GM21423 (cell line): ENCODE data around the gene NPIPA7.
"Not testable (repeated sequence)": the region's sequence is repeated elsewhere in the genome, so short reads cannot be mapped to it uniquely, and the experiment has no call there.

ENCODE experiments used
- ATAC-seq: cut with Tn5 transposase; IDR thresholded peaks from one replicate; pipeline ENCODE4 v1.9.1; 2021; ENCODE audit warnings: mild to moderate bottlenecking, moderate library complexity; ENCODE audit not compliant: unreplicated experiment

The NPIPA7 gene

GRCh38 chr16:16378840-16379239, at the start of gene NPIPA7:
Gene NPIPA7 (plus strand): TSS chr16:16379140. CDS start chr16:16379245, 105 bp downstream.
- not testable (repeated sequence) for ATAC-seq

- not testable (repeated sequence) for ATAC-seq
These were observed 47.5 kb upstream of the NPIPA7 start for GRCh38 chr16:16331466-16331865.

- ATAC-seq = not testable (repeated sequence)
These were observed 21.4 kb upstream of the NPIPA7 start for GRCh38 chr16:16357556-16357955.

DNA sequence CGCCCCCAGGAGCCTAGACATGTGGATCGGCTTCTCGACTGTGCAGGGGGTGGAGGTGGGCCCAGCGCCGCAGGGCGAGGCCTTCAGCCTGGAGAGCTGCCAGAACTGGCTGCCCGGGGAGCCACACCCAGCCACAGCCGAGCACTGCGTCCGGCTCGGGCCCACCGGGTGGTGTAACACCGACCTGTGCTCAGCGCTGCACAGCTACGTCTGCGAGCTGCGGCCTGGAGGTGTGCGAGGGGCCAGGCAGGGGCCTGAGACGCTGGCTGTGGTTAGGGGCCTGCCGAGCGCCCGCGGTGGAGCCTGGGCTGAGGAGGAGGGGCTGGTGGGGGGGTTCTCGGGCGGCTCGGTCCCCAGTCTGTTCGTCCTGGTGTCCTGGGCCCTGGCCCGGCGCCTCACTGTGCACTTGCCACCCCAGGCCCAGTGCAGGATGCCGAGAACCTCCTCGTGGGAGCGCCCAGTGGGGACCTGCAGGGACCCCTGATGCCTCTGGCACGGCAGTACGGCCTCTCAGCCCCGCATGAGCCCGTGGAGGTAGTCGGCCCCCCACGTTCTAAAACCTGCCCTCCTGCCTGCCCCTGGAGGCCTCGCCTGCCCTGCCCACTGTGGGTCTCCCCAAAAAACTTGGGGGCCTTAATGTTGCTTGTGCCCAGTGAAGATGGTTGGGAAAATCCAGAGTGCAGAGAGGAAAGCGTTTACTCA, 20.2 kb upstream of the NPIPA7 start:
- ATAC-seq = not testable (repeated sequence)

DNA sequence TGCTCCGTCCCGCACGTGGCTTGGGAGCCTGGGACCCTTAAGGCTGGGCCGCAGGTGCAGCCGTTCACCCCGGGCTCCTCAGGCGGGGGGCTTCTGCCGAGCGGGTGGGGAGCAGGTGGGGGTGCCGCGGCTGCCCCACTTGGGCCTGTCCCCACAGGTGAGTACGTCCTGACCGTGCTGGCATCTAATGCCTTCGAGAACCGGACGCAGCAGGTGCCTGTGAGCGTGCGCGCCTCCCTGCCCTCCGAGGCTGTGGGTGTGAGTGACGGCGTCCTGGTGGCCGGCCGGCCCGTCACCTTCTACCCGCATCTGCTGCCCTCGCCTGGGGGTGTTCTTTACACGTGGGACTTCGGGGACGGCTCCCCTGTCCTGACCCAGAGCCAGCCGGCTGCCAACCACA, 15.3 kb upstream of the NPIPA7 start:
- ATAC-seq = not testable (repeated sequence)

DNA sequence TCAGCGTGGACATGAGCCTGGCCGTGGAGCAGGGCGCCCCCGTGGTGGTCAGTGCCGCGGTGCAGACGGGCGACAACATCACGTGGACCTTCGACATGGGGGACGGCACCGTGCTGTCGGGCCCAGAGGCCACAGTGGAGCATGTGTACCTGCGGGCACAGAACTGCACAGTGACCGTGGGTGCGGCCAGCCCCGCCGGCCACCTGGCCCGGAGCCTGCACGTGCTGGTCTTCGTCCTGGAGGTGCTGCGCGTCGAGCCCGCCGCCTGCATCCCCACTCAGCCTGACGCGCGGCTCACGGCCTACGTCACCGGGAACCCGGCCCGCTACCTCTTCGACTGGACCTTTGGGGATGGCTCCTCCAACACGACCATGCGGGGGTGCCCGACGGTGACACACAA, 14.8 kb upstream of the NPIPA7 start:
- ATAC-seq = not testable (repeated sequence)

- not testable (repeated sequence) for ATAC-seq
These were observed 14.2 kb upstream of the NPIPA7 start for GRCh38 chr16:16364701-16365100.

DNA sequence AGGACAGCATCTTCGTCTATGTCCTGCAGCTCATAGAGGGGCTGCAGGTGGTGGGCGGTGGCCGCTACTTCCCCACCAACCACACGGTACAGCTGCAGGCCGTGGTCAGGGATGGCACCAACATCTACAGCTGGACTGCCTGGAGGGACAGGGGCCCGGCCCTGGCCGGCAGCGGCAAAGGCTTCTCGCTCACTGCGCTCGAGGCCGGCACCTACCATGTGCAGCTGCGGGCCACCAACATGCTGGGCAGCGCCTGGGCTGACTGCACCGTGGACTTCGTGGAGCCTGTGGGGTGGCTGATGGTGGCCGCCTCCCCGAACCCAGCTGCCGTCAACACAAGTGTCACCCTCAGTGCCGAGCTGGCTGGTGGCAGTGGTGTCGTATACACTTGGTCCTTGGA, 13.6 kb upstream of the NPIPA7 start:
- ATAC-seq = not testable (repeated sequence)

GRCh38 chr16:16365851-16366250, 13.1 kb upstream of the NPIPA7 start:
- not testable (repeated sequence) for ATAC-seq

- not testable (repeated sequence) for ATAC-seq
These were observed 12.2 kb upstream of the NPIPA7 start for GRCh38 chr16:16366552-16367284.

DNA sequence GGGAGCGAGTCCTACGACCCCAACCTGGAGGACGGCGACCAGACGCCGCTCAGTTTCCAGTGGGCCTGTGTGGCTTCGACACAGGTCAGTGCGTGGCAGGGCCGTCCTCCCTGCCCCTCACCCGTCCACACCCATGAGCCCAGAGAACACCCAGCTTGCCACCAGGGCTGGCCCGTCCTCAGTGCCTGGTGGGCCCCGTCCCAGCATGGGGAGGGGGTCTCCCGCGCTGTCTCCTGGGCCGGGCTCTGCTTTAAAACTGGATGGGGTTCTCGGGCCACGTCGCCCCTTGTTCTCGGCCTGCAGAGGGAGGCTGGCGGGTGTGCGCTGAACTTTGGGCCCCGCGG, 11.7 kb upstream of the NPIPA7 start:
- not testable (repeated sequence) for ATAC-seq

DNA sequence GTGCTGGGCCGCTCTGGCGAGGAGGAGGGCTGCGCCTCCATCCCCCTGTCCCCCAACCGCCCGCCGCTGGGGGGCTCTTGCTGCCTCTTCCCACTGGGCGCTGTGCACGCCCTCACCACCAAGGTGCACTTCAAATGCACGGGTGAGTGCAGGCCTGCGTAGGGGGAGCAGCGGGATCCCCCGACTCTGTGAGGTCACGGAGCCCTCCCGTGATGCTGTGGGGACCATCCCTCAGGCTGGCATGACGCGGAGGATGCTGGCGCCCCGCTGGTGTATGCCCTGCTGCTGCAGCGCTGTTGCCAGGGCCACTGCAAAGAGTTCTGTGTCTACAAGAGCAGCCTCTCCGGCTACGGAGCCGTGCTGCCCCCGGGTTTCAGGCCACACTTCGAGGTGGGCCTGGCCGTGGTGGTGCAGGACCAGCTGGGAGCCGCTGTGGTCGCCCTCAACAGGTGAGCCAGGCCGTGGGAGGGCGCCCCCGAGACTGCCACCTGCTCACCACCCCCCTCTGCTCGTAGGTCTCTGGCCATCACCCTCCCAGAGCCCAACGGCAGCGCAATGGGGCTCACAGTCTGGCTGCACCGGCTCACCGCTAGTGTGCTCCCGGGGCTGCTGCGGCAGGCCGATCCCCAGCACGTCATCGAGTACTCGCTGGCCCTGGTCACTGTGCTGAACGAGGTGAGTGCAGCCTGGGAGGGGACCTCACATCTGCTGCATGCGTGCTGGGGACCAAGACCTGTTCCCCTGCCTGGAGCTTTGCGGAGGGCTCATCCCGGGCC, 9.7 kb upstream of the NPIPA7 start:
- ATAC-seq = not testable (repeated sequence)

- ATAC-seq = not testable (repeated sequence)
These were observed 7.7 kb upstream of the NPIPA7 start for GRCh38 chr16:16371136-16371735.

GRCh38 chr16:16374192-16374591, 4.7 kb upstream of the NPIPA7 start:
- not testable (repeated sequence) for ATAC-seq

- ATAC-seq = not testable (repeated sequence)
These were observed 20.7 kb downstream of the NPIPA7 start for GRCh38 chr16:16399685-16400084.

DNA sequence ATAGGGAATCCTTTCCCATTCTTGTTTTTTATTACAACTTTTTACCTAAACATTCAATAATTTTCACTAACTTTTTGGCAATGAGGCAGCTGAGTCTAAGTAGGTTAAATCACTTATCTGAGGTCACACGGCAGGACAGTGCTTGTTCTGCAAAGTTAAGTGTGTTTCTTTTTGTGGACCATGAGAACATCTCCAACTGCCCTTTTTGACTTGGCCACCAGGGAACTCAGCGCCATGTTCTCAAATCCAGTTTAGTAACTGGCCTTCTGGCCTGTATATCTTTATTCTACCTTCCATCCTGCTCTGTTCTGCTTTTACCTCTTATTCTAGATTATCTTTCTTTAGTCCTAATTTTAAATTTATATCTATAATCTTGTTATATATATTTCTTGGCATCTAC, 23.4 kb downstream of the NPIPA7 start:
- ATAC-seq = not testable (repeated sequence)

DNA sequence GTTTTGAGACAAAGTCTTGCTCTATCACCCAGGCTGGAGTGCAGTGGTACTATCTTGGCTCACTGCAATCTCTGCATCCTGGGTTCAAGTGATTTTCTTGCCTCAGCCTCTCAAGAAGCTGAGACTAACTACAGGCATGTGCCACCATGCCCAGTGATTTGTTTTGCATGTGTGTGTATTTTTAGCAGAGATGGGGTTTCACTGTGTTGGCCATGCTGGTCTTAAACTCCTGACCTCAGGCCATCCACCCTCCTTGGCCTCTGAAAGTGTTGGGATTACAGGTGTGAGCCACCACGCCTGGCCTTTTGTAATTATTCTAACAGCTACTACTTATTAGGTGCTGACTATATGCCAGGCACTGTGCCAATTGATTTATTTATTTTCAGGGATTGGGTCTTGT, 25.3 kb downstream of the NPIPA7 start:
- not testable (repeated sequence) for ATAC-seq

DNA sequence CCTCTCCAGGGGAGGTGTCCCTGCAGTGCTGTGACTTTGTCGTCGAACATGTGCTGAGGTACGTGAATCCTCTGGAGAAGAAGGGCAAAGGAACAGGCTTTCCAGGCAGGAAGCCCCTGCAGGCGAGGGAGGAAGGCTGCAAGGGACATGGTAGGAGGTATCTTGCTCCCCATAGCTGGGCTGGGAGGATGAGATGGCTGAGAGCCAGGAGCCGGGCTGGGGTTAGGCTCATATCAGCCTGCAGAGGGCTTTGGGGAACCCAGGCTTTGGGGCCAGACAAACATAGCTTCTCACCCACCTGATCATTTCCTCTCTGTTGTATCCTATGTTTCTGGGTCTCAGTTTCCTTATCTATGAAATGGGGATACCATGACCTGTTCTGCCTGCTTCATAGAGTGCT, 26.5 kb downstream of the NPIPA7 start:
- not testable (repeated sequence) for ATAC-seq

DNA sequence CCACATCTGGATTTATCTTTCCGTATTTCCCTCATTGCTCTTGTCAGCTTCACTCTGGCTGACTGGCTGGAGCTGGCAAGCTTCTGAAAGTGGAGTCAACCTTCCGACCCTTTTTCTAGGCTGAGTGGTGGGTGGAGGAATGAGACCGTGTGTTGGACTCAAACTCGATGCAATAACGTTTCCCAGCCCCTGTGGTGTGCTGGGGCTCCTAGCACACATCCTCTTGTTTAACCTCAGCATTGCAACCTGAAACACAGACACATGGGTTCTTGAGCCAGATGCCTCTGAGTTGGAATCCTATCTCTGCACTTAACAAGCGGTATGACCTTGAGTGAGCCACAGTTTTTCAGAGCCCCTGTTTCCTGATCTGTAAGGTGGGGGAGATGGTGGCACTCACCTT, 29.5 kb downstream of the NPIPA7 start:
- ATAC-seq = not testable (repeated sequence)

DNA sequence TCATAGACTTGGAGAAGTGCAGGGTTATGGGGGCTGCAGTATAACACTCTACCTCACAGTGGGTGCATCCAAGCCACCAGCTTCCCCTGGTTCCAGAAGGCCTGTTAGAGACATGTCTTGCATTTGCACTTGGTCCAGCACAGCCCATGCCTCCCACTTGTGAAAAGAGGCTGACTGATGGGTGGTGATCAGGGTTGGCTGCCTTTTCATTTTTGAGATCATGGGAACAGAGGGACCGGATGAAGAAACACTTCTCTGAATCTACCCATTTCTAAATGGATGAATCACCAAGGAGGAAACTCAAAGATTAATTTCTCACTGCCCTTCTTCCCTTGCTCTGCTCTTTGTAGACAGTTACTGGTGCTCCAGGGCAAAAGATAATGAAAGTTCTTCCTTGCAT, 34.8 kb downstream of the NPIPA7 start:
- ATAC-seq = not testable (repeated sequence)

GRCh38 chr16:16417071-16417470, 38.1 kb downstream of the NPIPA7 start:
- ATAC-seq = not testable (repeated sequence)
